ENCODE measurements around the gene SNIP1.

DNA sequence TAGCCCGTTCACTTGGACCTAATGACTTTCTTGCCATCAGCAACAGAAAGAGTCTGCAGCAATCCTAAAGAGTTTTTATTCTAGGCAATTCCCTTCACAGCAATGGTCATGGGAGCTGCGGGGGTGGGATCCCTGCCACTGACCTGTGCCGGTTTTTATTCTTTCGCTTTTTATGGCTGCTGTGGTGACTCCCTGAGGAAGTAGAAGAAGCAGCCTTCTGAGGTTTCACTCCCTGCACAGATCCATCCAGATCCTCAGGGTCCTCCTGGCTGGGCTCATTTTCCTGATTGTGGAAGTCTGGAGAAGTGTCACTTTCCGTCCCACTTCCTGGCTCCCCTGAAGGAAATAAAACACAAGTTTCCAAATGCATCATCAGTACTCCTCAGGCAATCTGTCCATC is 52.4 kb downstream of the SNIP1 start:
- no peak for TF ChIP-seq POLR2AphosphoS5 (IDR thresholded peaks at IDR 0.05; ENCODE audit: borderline replicate concordance, low read depth, low read length)
- TF ChIP-seq EZH2 (IDR thresholded peaks at IDR 0.05): no peak

All from SK-N-MC (cell line).